SH-SY5Y (cell line): ENCODE results near the gene ALG10B.

Experiments
- GATA2 ChIP-seq: IDR thresholded peaks from 2 replicates; pipeline ENCODE4 v1.6.1; 2011; ENCODE audit warnings: mild to moderate bottlenecking, low read depth, low read length
- GATA3 ChIP-seq: IDR thresholded peaks from 2 replicates; pipeline ENCODE4 v1.6.1; 2011; ENCODE audit warnings: low read depth, mild to moderate bottlenecking, low read length, moderate library complexity

DNA sequence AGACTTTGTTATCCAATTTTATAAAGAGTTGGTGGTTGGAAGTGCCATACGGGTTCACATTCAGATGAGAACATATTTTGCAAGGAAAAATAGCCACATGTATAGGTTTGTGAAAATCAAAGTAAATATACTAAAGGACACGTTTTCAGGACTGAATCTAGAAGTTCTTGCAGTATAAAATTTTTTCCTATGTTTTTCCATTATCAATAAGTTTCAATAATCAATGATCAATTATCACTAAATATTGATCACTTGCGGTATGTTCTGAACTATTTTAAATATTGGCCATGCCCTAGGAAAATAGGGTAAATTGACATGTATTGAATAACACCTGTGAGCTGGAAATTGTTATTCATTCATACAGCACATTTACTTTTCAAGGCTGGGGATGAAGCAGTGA lies 25.9 kb downstream of the ALG10B start:
- TF ChIP-seq GATA2 = no peak
- no peak for TF ChIP-seq GATA3
